GM12878 (cell line): ENCODE measurements around the gene CDK11A. TPM values are rescaled to one million over a fixed set of nuclear protein-coding genes. Genes with fewer than 3 reads are reported as not detected.
A peak's percentile ranks its signal among the peaks of the same experiment; 100 is the strongest.

Source experiments
- ATAC-seq: fragments of 200-7000 bp; cut with Tn5 transposase; 3 replicates; pipeline ENCODE4 v1.9.1; 2020; ENCODE audit warnings: mild to moderate bottlenecking, moderate library complexity
- BruUV-seq: library from RNA; stranded (reverse); fragments of 400-500 nt; replicated peaks from 2 replicates; lab custom pipeline; 2021; lab: Mats Ljungman, UMichigan
- CTCF ChIA-PET: fragments of 300-600 bp; sonication (Branson Sonifier 250); formaldehyde crosslinking; extraction: SDS; loops from one replicate; lab custom pipeline; 2021; ENCODE audit warnings: inconsistent platforms; lab: Yijun Ruan, JAX
- POLR2A ChIA-PET: fragments of 350-600 bp; formaldehyde crosslinking; extraction: SDS; loops from one replicate; lab custom pipeline; 2021; ENCODE audit warnings: inconsistent platforms; lab: Charles Lee
- RAD21 ChIA-PET: fragments of 300-600 bp; sonication (Branson Sonifier 250); formaldehyde crosslinking; loops from one replicate; lab custom pipeline; 2023; ENCODE audit warnings: antibody characterized with exemption; ENCODE audit not compliant: unreplicated experiment; lab: Charles Lee
- SMC1A ChIA-PET: fragments of 300-600 bp; sonication (Branson Sonifier 250); formaldehyde crosslinking; loops from one replicate; lab custom pipeline; 2023; ENCODE audit not compliant: unreplicated experiment, uncharacterized antibody; lab: Charles Lee
- DNase-seq: peaks from one replicate; pipeline ENCODE4 v3.0.0-alpha.2; 2011; ENCODE audit warnings: low read depth, low spot score
- FAIRE-seq: peaks from 3 replicates; lab custom pipeline; 2011; peaks lifted over from hg19 to GRCh38; lab: Jason Lieb, UNC
- H2AFZ ChIP-seq: 2 replicates; pipeline ENCODE4 v1.6.0; 2011; ENCODE audit warnings: low read depth, low read length, control low read depth; ENCODE audit not compliant: control insufficient read depth
- H3K27ac ChIP-seq: 2 replicates; pipeline ENCODE4 v1.5.1; 2011; ENCODE audit warnings: control low read depth; ENCODE audit not compliant: control insufficient read depth, insufficient read depth
- H3K27me3 ChIP-seq, 2 experiments: replicated peaks in 1 of 2; 2 replicates each; pipeline versions ENCODE4 v1.6.0 to v1.6.1; 2011; ENCODE audit warnings: low read length in 1 of 2; ENCODE audit not compliant: control insufficient read depth in 2 of 2, insufficient read depth in 2 of 2
- H3K36me3 ChIP-seq, 2 experiments: 2 replicates each; pipeline ENCODE4 v1.5.1; 2011; ENCODE audit warnings: low read length in 1 of 2; ENCODE audit not compliant: control insufficient read depth in 2 of 2, insufficient read depth in 2 of 2
- H3K4me1 ChIP-seq: 2 replicates; pipeline ENCODE4 v1.6.1; 2011; ENCODE audit warnings: mild to moderate bottlenecking, low read length, moderate library complexity, mixed read lengths; ENCODE audit not compliant: control insufficient read depth, insufficient read depth
- H3K4me2 ChIP-seq: 2 replicates; pipeline ENCODE4 v1.6.0; 2011; ENCODE audit warnings: control low read depth; ENCODE audit not compliant: control insufficient read depth, insufficient read depth
- H3K4me3 ChIP-seq: fragments of 200-600 bp; sonication (generic); 2 replicates; pipeline ENCODE4 v1.5.1; 2016
- H3K79me2 ChIP-seq: 2 replicates; pipeline ENCODE4 v1.6.0; 2011; ENCODE audit warnings: low read length; ENCODE audit not compliant: control insufficient read depth, insufficient read depth
- H3K9ac ChIP-seq: 2 replicates; pipeline ENCODE4 v1.8.0; 2011; ENCODE audit warnings: low read length, control low read depth, mixed read lengths; ENCODE audit not compliant: control insufficient read depth, insufficient read depth
- H3K9me3 ChIP-seq: replicated peaks from 3 replicates; pipeline ENCODE4 v1.5.1; 2011; ENCODE audit warnings: mild to moderate bottlenecking, low read length; ENCODE audit not compliant: control insufficient read depth, insufficient read depth
- H4K20me1 ChIP-seq: 2 replicates; pipeline ENCODE4 v1.6.0; 2011; ENCODE audit not compliant: control insufficient read depth, insufficient read depth
- BCL3 ChIP-seq: IDR thresholded peaks from 2 replicates; pipeline ENCODE4 v1.6.1; 2011; ENCODE audit warnings: borderline replicate concordance, low read depth, mild to moderate bottlenecking, moderate library complexity, low read length; ENCODE audit not compliant: insufficient read depth, poor library complexity, severe bottlenecking
- CTCF ChIP-seq, 3 experiments: IDR thresholded peaks in 2 of 3; conservative IDR thresholded peaks in 1 of 3; 2 replicates each; pipeline ENCODE4 v1.5.1; 2011; ENCODE audit warnings: low read depth in 3 of 3, low read length in 3 of 3, mild to moderate bottlenecking in 3 of 3, control low read depth in 2 of 3, moderate library complexity in 2 of 3, inconsistent platforms in 1 of 3, mixed read lengths in 1 of 3; ENCODE audit not compliant: control insufficient read depth in 2 of 3, insufficient read depth in 1 of 3; ENCODE audit errors: extremely low read depth in 1 of 3
- TCF3 ChIP-seq: IDR thresholded peaks from 2 replicates; pipeline ENCODE4 v1.6.1; 2012; ENCODE audit warnings: low read depth, mild to moderate bottlenecking, low read length, borderline replicate concordance; ENCODE audit not compliant: insufficient read depth
- ZBTB4 ChIP-seq: fragments of 450-650 bp; formaldehyde crosslinking; IDR thresholded peaks from 2 replicates; pipeline ENCODE4 v1.4.0; 2022; ENCODE audit warnings: mild to moderate bottlenecking, moderate library complexity
- WGBS: methylation state at CpG from one replicate; pipeline ENCODE4 v1.1.6; 2016; ENCODE audit warnings: low lambda C conversion rate; ENCODE audit not compliant: insufficient replicate concordance, insufficient coverage; ENCODE audit errors: missing lambda C conversion rate; 5-methylcytosine and 5-hydroxymethylcytosine counted together
- in situ Hi-C: fragments of 300-500 bp; cut with MboI; formaldehyde crosslinking; loops from 9 replicates; pipeline ENCODE4 v1.14.3; 2018; ENCODE audit warnings: mixed read lengths
- intact Hi-C: fragments of 100-400 bp; cut with micrococcal nuclease; formaldehyde crosslinking; loops from one replicate; pipeline ENCODE4 v1.14.2; 2022; ENCODE audit not compliant: unreplicated experiment
- polyA plus RNA-seq, 11 experiments: library from polyadenylated mRNA; depleted of rRNA in 4 of 11; unstranded in 6 of 11; stranded (reverse) in 5 of 11; fragments of >200 nt; fragmentation: Nextera tagmentation in 4 of 11; fragmentation: Illumina TruSeq in 1 of 11; extraction: Ambion mirVana in 4 of 11; extraction: Trizol in 1 of 11; gene quantifications; 1 replicate in 1 of 11; 2 replicates in 10 of 11; pipeline versions ENCODE4 v1.2.1 to v1.2.3, GENCODE V29; 2011 to 2016; ENCODE audit warnings: inconsistent platforms in 2 of 11, missing spikeins in 2 of 11, low read depth in 1 of 11
- total RNA-seq, 4 experiments: library from RNA; depleted of rRNA in 3 of 4; stranded (reverse); fragments of >200 nt in 3 of 4; fragmentation: Illumina TruSeq in 1 of 4; extraction: Trizol in 1 of 4; gene quantifications; 2 replicates each; pipeline versions ENCODE4 v1.2.1 to v1.2.3, GENCODE V29; 2013 to 2021

CDK11A gene
- total and polyA plus RNA-seq, 10 of the 15 experiments (the other 5 are each of a cell fraction or from before 2014, with no cell fraction given), result 5.1 to 46.0 (median 25.9) TPM

- no peak for FAIRE-seq
- BruUV-seq, result no TSS peak
- in situ Hi-C loops, result no loop called here
- ChIA-PET RAD21 (no interaction called here), POLR2A (no interaction called here)
- Histone ChIP-seq H3K27ac (no peak overlapping the region), H3K79me2 (peaks cover 15% of the 10 kb centered on the region), H3K27me3 (no peaks in the 10 kb centered on the region), H3K4me2 (no peak overlapping the region)
- TF ChIP-seq ZBTB4 (CRISPR knock-in tag), result no peak
- TF ChIP-seq TCF3, result peak; percentile 35; the same call in 1 of the 2 replicates
- peak; percentile 64 for TF ChIP-seq BCL3
- TF ChIP-seq CTCF (IDR thresholded peaks at IDR 0.05 in 2 of 3, conservative IDR thresholded peaks at IDR 0.05 in 1 of 3; ENCODE audit: control insufficient read depth in 2 of 3, extremely low read depth in 1 of 3, insufficient read depth in 1 of 3, low read depth in 3 of 3, low read length in 3 of 3), result peak in 2 of 3 experiments; percentile 8 to 22; a peak in 1 of 6 replicates
- TF ChIP-seq, all 136 proteins: peak for 3
- no peak overlapping the region for H3K9ac ChIP-seq
- no peaks in the 10 kb centered on the region; the same call in 1 of the 3 replicates for H3K9me3 ChIP-seq
- peaks cover 14 to 36% of the 10 kb centered on the region in 2 experiments for H3K36me3 ChIP-seq
- no peak overlapping the region for H2AFZ ChIP-seq
- WGBS, result 90% methylated on average over 31 of the region's 32 CpGs
- H4K20me1 ChIP-seq, result no peaks in the 10 kb centered on the region
- ChIA-PET SMC1A (no interaction called here), CTCF (no interaction called here)
- ATAC-seq (peak; percentile 58), DNase-seq (no peak)
- H3K4me3 ChIP-seq, result no peak overlapping the region
- intact Hi-C loops, result no loop called here
- H3K4me1 ChIP-seq, result no peaks in the 10 kb centered on the region
Observed at GRCh38 chr1:1763657-1764621, 39.8 kb upstream of the CDK11A start.
